NOMO-1 (cell line): Measurements from ENCODE around the gene MDH2.
A peak's percentile ranks its signal among the peaks of the same experiment; 100 is the strongest.
"Not testable (repeated sequence)": the region's sequence is repeated elsewhere in the genome, so short reads cannot be mapped to it uniquely, and the experiment has no call there.

Experiments
- DNase-seq, 2 experiments: peaks; one replicate each; lab custom pipeline; 2025; ENCODE audit not compliant: unreplicated experiment in 2 of 2; lab: John Stamatoyannopoulos, UW

The MDH2 gene

DNA sequence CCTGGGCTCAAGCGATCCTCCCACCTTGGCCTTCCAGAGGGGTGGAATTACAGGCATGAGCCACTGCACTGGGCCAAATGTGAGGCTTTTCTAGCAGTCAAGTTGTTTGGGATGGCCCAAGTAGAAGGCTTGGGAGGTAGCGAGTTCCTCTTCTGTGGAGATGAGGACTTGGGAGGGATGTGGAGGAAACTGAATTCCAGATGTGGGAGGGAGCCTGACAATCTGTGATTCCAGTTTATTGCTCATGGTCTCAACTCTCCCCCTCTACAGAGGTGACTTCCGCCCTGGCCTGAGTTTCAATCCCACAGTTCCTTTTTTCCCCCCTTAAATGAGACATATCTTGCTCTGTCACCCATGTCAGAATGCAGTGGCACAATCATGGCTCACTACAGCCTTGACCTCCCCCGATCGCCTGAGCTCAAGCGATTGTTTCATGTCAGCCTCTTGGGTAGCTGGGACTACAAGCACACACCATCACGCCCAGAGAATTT lies 3.5 kb upstream of the MDH2 start:
- no peak for DNase-seq

DNA sequence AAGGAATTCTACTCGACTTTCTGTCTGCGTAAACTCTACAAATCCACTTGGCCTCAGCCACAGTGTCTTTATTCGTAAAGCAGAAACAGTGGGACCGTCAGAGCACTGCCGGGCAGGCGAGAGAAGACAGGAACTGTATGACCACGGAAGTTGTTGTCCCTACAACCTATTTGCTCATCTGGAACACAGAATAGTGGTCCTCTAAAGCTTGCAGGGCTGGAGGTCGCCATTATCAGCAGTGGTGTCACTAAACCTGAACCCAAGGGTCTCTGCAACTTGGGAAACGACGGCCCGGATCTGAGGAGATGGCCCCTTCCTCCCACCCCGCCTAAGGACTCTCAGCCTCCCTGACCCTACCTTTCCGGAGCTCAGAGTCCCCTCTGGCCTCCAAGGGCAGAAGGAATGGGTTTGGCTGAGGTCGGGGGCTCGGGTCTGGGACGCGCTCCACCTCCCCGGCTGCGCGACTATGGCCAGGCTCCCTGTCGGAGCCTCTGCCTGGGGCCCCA lies 548 bp upstream of the MDH2 start:
- peak; percentile 56 to 70 for DNase-seq

DNA sequence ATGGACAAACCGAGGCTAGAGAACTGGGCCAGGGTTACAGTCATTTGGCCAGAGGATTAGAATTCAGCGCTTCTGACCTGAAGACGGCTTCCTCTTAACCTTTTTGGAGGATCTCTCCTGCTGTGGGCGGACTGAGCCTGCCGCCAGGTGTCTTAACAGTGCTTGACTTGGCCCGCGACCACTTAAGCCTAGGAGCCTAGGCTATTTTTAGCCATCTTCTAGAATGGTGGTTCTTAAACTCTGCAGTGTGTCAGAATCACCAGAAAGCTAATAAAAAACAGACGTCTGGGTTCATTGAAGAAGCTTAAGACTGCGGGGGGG lies 722 bp downstream of the MDH2 start:
- peak; percentile 50 to 75 for DNase-seq

DNA sequence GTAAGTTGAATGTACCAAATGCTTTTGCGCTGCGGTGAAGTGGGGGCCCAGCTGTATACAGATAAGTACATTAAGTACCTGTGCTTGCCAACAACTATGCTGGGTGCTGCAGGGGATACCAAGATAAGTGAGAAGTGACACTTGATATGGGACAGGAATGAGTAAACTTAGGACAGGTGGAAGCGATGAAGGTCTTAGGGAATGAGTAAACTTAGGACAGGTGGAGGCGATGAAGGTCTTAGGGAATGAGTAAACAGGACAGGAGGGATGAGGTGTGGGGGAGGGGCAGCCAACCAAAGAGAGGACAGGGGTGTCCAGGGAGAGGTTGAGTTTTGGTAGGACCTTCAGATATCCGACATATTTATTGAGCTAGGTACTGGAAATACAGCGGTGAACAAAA lies 1.4 kb downstream of the MDH2 start:
- no peak for DNase-seq

DNA sequence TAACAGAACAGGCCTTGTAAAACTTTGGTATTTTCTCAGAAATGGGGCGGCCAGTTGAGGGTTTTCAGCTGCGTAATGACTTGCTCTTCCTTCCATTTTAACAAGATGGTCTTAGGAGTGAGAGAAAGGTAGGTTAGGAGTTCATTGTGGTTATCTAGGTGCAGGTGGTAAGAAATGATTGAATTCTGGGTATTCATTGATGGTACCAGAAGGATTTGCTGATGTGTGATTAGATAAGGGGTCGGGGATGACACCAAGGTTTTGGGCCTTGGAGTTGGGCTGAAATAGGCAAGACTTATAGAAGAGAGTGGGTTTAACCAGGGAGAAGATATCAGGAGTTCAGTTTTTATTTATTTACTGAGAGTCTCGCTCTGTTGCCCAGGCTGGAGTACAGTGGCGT lies 2.6 kb downstream of the MDH2 start:
- no peak for DNase-seq

DNA sequence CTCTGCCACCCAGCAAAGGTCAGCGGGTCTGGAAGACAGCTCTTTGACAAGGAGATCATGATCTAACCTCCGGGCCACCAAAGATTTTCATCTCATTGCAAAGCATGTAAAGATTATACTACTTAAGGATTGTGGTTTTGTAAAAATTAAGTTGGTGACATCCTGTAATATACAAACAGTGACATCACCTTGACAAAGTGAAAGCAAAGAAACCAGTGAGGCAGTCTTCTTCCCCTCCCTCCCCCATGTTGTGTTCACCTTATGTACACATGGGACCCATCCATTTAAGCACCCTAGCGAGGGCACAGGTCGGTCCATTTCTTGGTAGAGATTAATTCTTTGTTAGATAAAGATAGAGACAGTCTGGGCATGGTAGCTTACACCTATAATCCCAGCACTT lies 3.9 kb downstream of the MDH2 start:
- DNase-seq = no peak

DNA sequence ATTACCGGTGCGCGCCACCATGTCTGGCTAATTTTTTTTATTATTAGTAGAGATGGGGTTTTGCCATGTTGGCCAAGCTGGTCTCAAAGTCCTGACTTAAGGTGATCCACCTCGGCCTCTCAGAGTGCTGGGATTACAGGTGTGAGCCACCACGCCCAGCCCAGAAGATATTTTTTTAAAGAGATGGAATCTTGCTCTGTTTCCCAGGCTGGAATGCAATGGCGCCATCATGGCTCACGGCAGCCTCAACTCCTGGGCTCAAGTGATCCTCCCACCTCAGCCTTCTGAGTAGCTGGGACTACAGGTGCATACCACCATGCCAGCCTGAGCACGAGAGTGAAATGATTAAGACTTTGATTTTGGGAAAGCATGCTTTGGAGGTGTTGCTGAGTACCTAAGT lies 4.8 kb downstream of the MDH2 start:
- not testable (repeated sequence) for DNase-seq

DNA sequence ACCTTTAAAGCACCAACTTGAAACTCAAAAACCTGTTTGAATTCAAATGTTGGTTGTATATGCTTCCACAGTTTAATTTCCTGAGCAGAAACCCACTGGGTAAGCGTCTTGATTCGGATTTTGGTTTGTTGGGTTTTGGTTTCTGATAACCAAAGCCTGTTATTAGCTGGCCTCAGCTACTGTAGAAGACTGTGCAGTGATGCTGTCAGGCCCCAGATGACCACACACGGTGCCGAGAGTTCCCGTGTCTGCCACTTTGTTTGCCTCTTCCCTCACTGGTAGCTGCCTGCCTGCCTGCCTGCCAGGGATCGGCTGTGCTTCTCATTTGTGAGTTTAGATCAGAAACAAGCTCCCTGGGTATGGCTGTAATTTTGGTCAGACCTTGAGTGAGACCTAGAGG lies 5.6 kb downstream of the MDH2 start:
- DNase-seq = no peak

DNA sequence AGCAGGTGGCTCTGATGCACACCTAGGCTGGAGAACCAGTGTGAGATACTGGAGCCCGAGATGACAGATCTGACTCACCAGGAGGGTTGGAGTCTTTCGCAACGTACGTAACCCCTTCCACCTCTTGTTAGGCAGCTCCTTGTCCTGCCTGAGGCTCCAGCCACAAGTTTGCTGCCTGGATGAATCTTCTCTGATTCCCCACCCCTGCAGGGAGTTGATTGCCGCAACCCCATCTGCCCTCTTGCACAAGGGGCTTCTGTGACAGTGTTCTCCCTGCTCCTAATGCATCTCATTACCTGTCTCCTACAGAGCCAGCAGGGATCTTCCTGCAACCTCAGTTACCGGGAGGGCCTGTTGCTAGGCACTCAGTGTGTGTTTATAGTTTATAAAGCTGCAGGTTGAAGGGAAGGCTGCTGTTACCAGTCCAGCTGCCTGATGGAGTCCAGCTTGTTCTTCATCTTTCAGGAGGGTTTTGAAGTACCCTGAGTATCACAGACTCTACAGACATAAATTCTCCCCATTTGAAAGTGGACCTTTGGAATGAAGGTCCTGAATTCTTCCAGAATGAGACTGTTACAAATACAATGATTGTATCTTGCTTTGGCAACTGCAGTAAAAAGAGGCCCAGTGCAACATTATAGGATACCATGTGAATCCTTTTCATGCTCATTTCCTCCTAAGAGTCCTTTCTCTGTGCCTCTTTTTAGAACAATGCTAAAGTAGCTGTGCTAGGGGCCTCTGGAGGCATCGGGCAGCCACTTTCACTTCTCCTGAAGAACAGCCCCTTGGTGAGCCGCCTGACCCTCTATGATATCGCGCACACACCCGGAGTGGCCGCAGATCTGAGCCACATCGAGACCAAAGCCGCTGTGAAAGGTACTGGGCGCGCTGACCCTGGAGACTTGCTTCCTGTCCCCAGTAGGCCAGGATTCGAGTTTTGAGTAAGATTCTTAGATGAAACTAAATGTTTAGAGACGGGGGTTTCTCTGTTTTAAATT lies 6.5 kb downstream of the MDH2 start:
- peak; percentile 89 to 98 for DNase-seq

DNA sequence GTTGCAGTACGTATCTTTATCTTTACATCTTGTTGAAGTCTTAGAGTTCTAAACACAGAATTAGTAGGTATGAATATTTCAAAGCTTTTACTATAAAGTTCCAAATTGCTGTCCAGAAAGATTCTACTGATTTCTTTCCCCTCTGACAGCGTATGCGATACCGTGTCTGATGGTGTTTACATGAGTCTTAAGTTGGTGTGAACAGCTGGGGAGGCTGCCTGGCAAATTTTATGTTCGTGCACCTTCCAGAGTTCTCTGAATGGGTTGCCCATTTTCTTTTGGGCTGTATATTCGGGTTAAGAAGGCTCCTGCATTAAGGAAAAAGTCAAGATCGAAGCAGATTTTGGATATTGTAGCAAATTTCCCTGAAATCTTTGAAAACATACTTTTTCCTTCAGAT lies 8.3 kb downstream of the MDH2 start:
- no peak for DNase-seq

DNA sequence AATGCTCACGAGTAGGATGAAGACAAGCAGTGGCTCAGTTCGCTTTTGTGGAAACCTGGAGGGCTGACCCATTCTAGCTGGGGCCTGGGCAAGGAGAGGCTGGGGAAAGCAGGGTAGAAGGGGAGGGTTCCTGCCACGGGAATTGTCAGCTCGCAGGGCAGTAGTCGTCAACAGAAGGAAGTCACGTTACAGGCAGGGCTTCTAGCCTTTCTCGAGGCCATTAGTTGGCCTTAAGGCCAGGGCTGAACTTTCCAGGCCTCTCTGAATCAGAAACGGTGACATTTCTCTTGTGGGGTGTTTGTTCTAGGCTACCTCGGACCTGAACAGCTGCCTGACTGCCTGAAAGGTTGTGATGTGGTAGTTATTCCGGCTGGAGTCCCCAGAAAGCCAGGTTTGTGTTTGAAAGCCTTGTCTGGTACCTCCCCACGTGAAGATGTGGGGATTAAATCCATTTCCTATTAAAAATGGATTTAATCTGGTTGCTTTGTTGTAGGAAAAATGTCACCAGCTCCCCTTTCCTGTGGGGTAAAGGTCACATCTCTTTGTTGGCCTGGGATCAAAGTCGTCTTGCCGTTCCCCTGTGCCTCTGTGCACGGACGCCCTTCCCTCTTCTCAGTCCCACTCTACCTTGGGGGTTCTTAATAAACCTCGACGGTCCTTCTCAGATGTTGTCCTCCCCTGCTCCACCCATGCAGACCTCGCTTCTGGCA lies 9.4 kb downstream of the MDH2 start:
- no peak for DNase-seq

DNA sequence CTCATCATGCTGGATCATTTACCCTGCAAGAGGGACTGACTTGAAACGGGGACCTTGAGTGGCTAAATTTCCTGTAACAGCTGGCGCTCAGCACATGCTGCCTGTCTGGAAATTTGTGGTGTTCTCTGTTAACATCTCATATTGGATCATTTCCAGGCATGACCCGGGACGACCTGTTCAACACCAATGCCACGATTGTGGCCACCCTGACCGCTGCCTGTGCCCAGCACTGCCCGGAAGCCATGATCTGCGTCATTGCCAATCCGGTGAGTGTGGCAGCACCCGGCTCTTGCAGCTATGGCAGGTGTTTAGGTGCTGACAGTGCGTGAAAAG lies 9.9 kb downstream of the MDH2 start:
- no peak for DNase-seq

DNA sequence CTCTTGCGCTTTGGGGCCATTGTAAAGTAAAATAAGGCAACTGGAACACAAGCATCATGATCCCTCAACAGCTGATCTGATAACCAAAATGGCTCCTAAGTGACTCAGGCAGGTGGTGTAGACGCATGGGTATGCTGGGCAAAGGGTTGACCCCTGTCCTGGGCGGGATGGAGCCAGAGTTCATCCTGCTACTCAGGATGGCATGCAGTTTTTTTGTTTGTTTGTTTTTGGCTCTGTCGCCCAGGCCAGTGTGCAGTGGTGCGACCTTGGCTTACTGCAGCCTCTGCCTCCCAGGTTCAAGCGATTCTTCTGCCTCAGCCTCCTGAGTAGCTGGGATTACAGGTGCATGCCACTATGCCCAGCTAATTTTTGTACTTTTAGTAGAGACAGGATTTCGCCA lies 10.8 kb downstream of the MDH2 start:
- DNase-seq = not testable (repeated sequence)

DNA sequence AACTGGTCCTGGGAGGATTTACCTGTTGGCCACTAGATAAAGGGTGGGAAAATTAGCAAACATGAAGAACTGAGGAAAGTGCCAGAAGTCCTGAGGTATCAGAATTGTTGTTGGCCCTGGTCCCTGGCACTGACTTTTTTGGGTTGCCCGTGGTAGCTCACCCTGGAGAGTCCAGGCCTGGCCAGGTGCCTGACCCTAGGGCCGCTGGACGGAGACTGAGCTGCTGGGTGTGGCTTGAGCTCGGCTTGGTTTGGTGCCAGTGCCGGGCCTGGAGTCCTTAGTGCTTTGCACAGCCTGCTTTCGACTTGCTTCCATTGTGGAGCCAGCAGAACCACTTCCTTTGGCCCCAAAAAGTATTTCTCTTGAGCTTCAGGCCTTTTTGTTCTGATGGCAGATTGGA lies 12.9 kb downstream of the MDH2 start:
- DNase-seq = no peak

DNA sequence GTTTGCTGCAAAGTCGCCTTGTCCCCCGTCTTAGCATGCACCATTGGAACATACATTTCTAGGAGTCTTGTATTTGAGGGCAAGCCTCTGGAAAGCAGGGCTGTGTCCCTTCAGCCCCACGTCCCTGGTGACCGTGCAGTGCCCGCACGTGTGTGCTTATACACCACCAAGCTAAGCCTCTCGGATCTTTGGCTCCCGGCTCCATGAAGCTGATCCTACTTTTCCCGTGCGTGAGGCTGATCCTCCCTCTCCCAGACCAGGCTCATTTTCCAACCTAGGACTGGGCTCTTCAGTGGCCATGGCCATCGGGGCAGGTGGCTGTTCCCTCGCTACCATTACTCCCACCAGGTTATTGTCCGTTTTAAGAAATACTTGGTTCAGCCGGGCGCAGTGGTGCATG lies 14.3 kb downstream of the MDH2 start:
- no peak for DNase-seq

DNA sequence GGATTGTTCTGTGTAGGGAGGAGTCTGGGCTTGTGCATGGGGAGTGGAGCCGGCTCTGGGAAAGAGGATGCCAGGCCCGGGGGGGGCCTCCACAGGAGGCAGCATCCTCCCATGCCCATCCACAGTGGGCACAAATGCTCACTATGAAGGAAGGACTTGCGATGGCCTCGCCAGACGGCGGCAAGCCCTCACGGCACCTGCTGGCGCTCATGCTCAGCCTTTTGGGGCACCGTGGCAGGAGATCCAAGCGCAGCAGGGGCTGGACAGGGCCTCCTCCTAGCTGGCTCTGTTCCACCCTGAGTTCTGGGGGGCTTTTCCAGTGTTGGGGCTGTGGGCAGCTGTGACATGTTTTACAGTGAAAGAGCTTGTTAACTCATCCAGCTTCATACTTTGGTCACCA lies 15.2 kb downstream of the MDH2 start:
- no peak for DNase-seq

DNA sequence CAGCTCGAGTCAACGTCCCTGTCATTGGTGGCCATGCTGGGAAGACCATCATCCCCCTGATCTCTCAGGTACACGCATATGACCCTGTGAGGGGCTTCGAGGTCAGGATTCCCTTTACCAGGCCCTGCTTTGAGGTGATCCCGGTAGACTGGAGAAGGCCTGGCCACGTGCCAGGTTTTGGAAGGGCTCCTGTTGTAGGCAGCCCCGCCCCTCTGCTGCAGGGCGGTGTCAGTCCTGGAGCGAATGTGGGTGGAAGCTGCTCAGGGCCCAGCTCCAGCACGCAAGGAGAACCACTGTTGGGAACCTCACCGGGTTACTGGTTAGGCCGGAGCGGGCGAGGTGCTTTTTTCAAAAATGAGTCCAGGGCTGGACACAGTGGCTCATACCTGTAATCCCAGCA lies 15.6 kb downstream of the MDH2 start:
- no peak for DNase-seq

DNA sequence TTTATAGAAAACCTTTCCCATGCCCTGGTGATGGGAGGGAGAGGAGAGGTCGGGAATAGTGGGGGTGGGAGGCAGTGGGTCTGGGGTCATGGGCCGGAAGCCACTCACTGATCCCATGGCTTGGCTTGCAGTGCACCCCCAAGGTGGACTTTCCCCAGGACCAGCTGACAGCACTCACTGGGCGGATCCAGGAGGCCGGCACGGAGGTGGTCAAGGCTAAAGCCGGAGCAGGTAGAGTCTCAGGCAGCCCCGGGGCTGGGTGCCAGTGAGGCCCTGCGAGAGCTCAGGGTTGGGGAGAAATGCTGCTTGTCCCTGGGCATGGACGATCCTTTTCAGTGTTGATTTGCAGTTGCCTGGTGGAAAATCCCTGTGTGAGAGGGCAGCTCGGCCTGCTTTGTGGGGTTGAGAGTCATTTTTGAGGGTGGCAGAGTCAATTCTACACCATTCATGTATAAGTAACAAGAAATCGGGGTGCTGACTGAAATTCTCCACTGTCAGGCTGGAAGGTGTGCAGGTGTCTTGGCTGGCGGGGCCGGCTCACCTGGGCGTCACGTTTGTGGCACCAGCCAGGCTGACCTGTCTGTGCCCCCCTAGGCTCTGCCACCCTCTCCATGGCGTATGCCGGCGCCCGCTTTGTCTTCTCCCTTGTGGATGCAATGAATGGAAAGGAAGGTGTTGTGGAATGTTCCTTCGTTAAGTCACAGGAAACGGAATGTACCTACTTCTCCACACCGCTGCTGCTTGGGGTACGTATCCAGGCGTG lies 16.5 kb downstream of the MDH2 start:
- no peak for DNase-seq

DNA sequence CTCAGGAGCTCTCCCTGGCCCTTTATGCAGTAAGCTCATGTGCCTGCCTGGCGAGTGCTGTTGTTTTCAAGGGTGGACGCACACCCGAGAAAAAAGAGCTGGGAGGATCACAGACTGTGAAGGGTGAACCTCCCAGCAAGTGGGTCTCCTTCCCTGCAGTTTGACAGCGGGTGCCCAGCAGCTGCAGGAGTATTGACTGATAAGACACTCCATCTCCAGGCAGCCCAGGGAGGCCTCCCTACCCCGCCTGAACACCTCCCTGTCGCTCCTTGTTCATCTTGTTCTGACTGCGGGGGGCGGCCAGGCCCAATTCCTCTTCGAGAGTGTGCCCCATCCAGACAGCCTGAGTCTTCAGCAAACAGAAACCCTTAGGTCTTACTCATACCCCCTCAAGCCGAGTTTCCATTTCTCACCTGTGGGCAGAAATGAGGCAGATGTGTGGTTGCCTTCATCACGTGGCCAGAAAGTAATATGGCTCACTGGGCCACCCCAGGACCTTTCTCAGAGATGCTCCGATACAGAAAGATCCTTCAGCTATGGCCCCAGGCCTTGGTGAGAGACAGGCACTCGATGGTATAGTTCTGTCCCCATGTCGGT lies 17.2 kb downstream of the MDH2 start:
- DNase-seq = no peak

DNA sequence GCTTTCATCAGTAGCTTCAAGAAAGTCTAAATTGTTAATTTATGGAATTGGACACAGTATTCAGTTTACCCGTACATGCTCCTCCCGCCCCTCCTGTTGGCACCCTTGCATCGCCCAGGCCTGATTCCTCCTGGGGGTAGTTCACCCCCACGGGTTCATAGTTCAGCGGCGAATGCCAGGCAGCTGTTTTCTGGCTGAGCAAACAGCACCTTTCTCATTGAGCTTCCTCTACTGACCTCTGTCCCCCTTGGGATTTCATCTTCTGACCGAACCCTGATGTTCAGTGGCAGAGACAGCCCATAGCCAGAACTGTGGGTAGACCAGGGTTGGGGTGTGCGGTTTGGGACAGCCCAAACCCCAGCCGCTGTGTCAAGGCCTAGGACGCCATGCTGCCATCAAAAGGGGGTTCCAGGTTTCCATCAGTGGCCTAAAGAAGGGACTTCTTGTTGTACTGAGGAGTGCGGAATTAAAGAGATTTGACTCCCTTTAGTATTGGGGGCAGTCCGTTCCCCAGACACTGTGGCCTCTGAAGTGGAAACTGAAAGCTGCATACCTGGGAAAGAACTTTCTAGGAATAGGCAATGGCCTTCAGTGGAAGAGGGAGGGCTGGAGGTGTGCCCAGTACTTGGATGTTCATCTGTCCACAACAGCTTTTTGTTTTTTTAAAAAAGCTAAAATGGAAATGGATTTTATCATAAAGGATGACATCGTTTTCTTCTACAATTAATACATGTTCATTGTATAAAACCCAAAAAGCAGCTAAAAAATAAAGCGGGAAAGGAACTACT lies 19.0 kb downstream of the MDH2 start:
- no peak for DNase-seq
